HL-60/S4 (cell line): Measurements from ENCODE around the gene LRRFIP1.
"Not testable (repeated sequence)": the region's sequence is repeated elsewhere in the genome, so short reads cannot be mapped to it uniquely, and the experiment has no call there.

Source experiments
- in situ Hi-C: fragments of 300-500 bp; cut with MboI; formaldehyde crosslinking; loops from 2 replicates; pipeline ENCODE4 v1.14.3; 2022; ENCODE audit warnings: low sequenced_read_pairs

LRRFIP1 gene

DNA sequence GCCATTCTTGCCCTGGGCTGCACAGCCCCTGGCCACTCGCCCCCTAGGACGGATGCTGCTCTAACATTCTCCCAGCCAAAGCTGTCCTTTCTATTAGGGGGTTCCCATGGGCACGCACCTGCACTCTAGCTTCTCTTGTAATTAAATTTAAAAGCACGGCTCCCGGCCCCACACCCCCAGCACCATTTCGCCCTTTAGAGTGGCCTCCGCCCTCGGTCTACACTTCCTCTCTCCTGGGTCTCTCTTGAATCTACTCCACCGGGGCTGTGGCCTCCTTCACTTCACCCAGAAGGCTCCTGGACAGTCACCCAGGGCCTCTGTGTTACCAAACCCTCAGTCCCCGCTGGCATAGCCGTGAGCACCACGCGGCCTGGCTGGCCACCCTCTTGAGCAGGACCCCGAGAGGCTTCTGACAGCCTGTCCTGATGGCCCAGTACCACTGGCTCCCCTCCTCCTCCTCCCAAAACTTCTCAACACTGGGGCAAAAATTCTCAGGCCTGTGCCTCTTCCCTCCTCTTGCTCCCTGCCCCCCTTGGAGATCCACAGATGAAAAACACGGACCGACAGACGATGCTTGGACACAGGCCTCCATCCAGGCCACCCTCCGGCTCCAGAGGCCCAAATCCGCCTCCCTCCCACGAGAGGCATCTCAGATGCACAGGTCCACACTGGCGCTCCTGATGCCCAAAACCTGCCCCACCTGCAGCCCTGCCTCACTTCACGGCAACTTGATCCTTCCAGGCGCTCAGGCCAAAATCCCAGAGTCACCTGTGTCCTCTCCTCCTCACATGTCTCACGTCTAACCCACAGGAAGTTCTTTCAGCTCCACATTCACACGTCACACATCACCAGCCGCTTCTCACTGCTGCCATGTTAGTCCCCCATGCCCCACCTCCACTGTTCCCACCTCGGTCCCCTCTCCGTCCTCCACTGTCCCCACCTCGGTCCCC lies 29.9 kb upstream of the LRRFIP1 start:
- in situ Hi-C loops = no loop called here

DNA sequence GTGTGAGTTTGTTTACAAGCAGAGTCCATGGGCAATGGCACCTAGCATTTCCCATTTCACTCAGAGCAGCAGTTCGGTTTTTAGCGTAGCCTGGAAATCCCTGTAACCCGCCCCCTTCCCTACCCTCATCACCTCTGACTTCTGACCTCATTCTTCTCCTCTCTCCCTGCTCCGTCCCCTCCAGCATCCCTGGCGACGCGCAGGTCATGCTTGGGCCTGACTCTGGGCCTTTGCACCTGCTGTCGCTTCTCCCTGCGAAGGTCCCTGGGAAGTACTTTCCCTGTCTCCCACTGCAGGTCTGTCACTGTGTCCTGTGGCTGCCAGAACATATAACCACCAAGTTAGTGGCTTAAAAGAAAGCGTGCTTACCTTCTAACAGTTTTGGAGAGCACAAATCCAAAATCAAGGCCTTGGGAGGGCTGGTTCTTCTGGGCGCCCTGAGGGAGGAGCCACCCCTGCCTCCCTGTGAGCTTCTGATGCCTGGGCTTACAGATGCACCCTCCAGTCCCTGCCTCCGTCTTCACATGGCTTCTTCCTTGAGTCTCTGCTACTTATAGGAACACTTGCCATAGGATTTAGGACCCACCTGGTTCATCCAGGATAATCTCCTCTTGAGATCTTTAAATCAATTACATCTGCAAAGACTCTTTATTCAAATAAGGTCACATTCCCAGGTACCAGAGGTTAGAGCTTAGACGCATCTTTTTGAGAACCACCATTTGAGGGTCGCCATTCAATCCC lies 28.7 kb upstream of the LRRFIP1 start:
- in situ Hi-C loops = no loop called here

DNA sequence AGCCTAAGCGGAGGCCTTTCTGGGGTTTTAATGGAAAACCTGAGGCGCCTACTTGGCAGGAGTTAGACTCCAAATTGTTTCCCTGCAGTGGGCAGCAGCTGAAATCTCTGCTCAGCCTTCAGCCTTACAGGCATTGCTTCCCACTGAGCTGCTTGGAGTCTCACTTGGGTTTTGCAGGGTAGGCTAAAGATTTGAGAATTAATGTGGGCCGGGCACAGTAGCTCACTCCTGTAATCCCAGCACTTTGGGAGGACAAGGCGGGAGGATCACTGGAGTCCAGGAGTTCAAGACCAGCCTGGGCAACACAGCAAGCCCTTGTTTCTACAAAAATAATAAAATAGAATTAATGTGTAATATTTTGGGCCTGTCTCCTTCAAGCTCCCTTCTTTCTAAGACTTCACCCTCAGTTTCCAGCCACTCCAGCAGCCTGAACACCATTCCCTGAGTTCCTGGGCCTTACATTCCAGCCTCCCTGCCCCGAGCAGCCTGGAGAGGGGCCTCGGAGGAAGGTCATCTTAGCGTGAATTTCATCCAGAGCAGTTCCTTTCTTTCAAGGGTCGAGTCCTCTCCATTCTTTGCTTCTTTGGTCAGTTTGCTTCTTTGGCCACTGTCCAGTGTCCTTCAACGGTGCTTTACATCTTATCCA lies 27.8 kb upstream of the LRRFIP1 start:
- in situ Hi-C loops = no loop called here

DNA sequence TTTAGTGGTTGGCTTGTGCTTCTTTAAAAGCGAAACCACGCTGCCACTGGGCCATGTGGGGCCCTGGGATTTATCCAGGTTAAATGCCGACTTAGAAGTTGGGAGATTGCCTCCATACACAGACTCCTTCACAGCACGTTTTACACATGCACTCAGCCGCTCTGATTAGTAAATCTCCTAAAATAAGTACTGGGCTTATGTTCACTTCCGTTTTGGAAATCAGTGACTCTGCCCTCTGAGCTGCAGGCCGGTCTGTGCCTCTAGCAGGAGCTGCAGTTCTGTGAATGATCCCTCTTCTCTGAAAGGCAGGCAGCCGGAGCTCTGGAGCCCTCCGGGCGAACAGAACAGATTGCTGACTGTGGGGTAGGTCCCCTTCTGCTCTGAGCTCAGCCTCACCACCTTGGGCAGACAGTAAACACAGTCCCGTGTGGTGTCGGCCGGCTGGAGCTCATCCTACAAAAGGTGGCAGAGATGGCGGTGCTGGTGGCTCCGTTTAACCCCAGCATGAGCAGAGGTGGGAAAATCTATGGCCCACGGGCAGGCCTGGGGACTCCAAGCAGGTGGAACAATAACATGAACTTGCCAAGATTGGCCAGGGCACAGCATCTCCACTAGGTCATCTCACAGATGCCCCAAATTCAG lies 27.1 kb upstream of the LRRFIP1 start:
- in situ Hi-C loops = no loop called here

DNA sequence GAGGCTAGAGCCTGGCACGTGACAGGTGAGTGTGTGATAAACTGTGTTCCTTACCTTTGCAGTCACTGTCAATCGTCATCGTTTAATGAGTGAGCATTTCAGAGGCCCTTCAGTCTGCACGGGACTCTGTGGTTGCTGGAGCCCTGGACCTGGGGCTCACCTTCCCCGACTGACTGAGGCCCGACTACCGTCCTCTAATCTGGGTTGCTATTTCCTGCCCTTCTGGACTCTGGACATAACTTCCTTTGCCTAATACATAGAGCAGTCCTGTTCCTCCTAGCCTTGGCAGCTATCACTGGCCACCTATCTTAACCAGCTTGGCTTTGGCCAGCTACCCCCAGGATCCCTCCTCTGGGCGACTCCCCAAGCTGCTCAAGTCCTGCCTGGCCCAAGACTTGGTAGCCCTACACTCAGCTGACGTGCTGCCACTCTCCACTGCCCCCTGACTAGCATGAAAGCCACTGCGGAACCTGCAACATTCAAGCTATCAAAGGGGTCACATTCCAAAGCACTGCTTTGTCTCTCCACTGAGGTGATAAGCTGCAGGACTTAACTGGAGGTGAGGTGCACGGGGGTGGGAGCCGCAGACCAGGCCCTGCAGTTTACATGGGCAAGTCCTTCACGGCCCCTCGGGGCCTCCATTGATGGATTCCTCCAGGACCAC lies 25.8 kb upstream of the LRRFIP1 start:
- in situ Hi-C loops = no loop called here

DNA sequence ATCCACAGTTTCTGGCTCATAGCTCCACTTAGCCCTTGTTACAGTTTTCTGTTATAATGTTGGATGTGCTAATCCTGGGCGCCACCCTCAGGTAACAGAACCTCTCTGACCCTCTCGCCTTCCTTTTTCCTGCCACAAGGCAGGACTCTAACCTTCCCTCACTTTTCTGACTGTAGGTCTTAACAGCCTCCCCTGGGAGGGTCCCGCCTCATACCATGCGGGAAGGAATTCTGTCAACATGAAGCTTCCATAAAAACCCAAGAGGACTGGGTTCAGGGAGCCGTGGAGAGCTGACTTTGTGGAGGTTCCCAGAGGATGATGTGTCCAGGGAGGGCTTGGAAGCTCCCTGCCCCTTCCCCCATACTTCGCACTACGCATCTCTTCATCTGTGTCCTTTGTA lies 25.0 kb upstream of the LRRFIP1 start:
- in situ Hi-C loops = no loop called here

DNA sequence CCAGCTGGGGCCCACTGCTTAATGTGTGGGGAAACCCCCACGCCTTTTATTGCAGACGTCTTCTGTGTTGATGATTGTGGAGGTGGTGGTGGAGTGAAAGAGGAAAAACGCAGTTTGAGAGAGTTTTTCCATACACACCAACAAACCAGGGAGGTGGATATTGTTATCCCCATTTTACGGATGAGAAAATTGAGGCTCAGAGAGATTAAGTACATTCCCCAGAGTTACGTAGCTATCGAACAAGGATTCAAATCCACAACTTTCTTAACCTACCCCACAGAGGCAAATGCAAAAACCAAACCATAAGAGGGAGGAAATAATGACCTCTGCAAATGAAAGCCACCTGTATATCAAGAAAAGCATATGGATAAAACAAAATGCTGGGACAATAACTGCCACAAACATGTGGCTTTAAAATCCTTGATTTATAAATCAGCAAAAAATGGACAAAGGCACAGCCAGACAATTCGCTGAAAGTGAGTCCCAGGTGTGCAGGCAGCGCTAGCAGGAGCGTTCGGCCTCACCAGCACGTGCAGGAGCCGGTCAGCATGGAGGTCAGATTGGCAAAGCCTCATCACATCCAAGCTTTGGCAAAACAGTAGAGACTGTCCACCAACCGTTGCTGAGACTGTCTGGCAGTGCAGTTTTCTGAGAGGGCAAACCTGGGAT lies 24.2 kb upstream of the LRRFIP1 start:
- in situ Hi-C loops = no loop called here

DNA sequence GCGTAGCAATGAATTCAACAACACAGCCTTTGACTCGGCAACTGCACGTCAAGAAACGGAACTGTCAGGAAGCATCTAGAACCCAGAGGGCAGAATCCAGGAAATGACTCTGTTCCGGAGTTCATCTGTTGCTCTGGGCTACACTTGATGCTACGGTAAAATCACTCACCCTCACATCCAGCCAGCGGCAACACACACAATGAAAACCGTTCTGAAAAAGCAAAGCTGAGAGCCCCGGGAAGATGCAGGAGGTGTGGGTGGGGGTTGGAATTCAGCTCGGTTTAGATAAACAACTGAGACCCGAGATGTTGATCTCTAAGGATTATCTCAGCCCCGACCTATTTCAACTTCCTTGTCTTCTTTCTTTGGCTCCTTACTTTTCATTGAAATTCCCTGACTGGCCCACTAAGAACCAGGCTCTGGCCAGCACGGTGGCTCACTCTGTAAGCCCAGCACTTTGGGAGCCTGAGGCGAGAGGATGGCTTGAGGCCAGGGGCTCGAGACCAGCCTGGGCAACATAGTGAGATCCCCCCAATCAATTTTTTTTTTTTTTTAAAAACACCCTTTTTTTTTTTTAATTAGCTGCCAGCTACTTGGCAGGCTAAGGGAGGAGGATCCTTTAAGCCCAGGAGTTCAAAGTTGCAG lies 23.5 kb upstream of the LRRFIP1 start:
- in situ Hi-C loops = no loop called here

DNA sequence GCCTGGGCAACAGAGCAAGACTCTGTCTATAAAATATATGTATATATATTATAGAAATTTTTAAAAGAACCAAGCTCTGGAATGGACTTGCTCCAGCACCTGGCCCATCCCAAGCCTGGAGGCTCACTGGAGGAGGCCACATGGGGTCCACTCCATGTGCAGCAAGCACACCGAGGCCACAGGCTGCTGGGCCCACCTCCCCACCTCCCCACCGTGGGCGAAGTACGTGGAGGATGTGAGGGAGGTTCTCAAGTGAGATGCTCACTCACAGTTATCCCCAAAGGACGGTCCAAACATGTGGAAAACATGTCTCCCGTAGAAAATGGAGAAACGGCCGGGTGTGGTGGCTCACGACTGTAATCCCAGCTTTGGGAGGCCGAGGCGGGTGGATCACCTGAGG lies 23.0 kb upstream of the LRRFIP1 start:
- in situ Hi-C loops = no loop called here

DNA sequence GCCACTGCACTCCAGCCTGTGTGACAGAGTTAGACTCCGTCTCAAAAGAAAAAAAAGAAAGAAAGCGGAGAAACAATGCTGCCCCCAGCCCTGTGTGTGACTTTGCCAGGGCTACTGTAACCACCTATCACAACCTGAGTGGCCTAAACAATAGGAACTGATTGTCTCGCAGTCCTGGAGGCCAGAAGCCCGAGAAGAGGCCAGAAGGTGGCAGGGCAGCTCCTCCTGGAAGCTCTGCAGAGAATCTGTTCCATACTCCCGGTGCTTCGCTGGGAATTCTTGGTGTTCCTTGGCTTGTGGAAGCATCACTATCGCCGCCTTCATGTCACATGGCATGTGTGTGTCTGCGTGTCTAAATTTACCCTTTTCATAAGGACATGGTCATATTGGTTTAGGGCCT lies 22.4 kb upstream of the LRRFIP1 start:
- in situ Hi-C loops = no loop called here

DNA sequence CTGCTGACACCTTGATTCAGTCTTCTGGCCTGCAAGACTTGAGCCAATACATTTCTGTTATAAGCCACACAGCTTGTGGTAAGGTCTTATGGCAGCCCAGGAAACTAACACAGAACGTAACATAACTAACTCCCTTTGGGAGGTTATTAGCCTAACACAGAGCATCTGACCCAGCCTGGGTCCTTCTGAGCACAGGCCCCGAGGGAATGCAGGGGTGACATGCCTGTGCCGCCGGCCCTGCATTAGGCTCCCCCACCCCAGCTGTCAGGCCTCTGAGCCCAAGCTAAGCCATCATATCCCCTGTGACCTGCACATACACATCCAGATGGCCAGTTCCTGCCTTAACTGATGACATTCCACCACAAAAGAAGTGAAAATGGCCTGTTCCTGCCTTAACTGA lies 20.9 kb upstream of the LRRFIP1 start:
- in situ Hi-C loops = not testable (repeated sequence)

DNA sequence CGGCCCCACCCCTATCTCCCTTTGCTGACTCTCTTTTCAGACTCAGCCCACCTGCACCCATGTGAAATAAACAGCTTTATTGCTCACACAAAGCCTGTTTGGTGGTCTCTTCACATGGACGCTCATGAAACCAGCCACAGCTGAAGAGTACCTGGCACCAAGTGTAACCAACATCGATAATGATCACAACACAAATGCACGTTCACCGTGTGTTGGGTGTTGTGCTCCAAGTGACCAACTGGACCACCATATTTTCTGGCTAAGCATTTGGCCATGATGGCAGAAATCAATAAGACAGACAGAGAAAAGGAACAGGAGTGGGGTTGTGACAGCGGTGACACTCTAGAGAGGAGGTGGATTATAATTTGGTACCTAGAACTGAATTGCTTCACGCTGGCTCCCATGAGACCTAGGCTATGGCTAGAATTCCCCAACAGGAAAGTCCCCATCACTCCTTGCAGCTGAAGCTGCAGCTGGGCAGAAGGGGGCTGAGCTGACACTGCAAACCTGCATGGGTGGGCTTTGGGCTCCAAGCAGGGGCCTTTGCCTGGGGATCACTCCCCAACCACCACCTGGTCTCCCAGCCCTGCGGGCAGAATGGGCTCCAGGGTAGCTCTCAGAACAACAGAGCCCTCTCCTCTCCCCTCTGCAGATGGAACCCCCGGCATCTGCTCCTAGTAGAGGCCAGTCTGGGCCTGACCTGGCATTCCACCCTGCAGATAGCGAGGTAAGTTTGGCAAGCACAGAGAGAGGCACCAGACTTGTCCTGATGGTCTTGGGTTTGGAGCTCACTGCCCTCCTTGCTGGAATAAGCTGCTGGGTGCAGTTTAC lies 14.6 kb upstream of the LRRFIP1 start:
- in situ Hi-C loops = no loop called here

DNA sequence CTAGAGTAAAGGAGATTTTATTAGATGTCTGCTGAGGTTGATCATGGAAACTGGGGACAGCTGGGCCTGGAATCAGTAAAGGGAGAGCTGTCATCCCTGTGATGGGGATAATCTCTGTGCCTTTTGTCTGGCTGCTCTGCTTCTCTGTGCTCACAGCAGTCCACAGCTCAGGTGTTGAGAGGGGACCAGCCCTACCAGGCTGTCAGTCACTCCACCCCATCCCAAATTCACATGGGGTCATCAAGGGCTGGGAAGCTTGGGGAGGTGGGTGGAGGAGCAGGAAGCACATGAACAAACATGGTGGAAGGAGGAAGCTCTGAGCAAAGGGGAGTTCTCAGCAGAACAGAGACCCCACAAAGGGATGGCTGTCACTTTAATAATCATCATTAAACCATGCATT lies 13.7 kb upstream of the LRRFIP1 start:
- in situ Hi-C loops = no loop called here

DNA sequence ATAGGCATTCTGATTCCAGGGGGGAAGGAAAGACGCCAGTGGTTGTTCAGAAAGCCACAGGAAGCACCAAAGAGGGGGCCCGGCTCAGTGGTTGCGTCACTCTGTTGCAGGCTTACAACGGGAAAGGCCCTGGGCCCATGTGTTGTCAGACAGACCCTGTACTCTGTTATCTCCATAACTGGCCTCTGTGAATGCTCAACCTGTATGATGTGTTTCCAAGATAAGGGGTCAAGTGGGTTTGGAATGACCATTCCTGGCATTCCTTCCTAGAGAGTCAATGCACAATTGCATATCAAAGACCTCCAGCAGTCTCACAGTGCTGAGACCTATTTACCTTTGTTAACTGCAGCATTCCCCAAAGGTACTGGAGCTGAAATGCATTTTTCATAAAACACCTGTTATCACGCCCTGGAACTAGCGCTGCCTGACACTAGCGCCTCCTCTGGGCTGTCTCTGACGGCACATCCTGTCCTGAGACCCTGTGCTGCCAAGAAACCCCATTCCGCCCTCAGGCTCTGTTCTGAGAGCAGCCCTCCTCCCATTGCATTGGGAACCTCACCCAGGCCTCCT lies 13.2 kb upstream of the LRRFIP1 start:
- in situ Hi-C loops = no loop called here

DNA sequence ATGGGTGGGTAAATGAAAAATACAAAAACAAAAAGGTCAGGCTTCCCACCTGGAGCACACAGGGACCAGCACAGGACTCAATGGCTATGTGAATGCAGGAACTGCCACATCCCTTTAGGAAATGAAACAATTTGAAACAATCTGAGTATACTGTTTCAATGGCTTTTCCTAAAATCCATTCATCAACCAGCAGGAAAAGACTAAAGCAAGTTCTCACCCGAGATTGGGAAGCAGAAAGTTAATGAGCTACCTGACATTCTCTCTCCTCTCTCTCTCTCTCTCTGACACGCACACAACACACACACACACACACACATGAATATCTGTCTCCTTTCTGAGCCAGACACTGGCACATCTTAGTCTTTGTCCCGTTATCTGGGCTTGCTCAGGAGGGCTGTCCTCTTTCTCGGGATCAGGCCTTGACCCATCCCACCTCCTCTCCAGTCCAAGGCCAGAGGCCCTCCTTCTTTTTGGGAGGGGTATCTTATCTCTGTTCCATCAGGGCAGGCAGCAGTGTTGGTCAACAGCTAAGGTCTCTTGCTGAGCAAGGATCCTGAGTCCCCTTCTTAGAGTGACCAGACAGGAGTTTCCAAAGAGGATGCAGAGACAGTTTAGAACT lies 11.6 kb upstream of the LRRFIP1 start:
- in situ Hi-C loops = no loop called here

DNA sequence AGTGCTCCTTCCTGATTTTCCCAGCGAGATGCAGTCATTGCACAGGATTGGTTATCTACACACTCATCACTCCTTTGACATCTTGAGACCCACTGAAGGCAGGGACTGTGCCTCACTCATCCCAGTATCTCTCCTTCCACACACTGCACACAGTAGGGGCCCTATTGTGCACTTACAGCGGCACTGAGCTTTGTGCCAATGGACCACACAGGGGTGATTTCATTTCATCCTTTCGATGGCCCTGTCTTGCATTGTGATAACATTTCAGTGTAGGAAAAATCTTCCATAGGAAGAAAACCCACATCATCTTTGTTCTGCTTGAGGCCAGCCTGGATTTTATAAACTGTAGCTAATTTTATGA lies 11.0 kb upstream of the LRRFIP1 start:
- in situ Hi-C loops = no loop called here

DNA sequence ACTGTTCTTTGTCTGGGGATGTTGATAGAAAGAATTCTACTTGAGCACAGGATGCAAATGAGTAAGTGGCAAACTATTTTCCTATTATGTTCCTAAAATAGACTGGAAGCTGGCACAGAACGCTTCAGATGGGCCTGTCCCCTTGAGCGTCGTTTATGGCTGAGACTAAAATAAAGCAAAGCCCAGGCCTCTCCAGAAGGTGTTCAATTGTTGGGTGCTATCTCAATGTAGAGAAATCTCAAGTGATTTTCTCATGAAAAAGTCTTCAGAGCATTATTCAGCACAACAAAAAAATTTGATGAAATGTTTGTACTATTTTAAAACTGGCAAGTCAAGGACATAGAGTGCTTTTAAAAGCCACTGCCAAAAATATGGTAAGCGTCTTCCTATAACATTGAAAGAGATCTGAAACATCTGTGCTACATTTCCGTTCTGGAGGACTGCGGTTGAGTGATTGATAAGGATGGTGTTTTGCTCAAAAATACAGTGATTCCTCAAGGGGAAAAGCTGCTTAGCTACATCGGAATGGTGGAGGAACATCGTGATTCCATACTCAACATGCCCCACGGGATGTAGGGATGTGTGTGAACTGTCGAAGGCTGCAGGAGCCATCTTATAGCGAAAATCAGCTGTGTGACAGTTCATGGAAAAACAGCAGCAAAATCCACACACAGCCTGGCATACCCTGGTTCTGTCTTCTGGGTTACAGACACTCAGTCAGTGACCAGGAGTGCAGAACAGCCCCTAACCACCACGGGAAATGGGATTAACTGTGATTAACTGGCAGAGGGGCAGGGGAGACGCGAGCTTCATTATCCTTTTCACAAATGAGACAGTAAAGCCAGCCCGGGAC lies 10.4 kb upstream of the LRRFIP1 start:
- in situ Hi-C loops = no loop called here
